Kidney glomerular epithelial cell (primary cell): ENCODE data around the gene APOL5.
"Not testable (repeated sequence)": the region's sequence is repeated elsewhere in the genome, so short reads cannot be mapped to it uniquely, and the experiment has no call there.

Experiments used
- DNase-seq: peaks from one replicate; lab custom pipeline; 2025; lab: John Stamatoyannopoulos, UW

Gene APOL5

DNA sequence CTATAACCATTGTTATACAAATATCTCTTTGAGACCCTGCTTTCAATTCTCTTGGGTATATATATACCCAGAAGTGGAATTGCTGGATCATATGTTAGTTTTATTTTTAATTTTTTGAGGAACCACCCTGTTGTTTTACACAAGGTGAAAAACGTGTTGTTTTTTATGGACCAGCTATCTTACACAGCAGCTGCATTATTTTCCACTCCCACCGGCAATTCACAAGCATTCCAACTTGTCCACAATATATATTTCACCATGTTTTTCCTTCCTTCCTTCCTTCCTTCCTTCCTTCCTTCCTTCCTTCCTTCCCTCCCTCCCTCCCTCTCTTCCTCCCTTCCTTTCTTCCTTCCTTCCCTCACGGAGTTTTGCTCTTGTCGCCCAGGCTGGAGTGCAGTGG is 6.3 kb upstream of the APOL5 start:
- no peak for DNase-seq

DNA sequence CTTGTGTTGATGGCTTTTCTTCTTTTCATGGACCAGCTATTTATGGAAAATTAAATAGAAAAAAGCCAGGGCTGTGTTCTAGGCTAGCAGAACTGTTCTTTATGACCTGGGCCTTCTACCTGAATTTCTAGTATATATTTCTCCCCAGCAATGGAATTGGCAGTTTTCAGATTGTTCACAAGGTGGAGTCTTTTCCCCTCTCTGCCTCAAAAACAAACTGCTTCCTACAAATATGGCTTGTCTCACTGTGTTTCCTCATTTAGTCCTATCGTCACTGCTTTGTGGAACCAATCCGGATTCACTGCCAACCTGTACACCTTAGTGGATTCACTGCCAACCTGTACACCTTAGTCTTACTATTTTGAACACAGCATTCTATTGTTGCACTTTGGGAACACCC is 5.0 kb upstream of the APOL5 start:
- DNase-seq: no peak

DNA sequence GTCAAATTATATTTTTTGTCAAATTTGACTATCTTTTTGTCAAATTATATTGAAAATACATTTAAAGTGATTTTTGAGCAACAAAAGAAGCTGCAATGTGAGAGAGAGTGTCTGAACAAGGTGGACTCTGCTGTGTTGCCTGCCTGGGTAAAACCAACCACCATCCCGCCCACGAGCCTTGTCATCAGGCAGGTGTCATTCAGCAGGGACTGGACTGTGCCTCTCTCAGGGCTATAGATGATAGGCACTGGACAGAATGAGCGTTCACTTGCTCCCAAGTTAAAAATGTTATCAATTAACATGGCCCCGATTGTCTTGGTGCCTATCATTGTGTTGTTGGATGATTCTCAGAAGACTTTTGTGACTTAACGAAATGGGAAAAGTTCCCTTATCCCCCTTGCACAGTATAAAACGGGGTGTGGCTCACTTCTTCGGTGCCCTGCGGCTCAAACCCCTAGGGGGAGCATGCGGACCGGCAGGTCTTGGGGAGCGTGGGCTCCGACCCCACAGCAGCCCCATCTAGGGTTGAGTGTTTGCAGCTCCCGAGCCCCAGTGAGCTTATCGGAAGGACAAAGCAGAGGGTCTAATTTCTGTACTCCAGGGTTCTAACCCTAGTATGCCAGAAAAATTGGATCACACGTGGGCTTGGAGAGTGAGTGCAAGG is 1.7 kb downstream of the APOL5 start:
- DNase-seq: no peak

DNA sequence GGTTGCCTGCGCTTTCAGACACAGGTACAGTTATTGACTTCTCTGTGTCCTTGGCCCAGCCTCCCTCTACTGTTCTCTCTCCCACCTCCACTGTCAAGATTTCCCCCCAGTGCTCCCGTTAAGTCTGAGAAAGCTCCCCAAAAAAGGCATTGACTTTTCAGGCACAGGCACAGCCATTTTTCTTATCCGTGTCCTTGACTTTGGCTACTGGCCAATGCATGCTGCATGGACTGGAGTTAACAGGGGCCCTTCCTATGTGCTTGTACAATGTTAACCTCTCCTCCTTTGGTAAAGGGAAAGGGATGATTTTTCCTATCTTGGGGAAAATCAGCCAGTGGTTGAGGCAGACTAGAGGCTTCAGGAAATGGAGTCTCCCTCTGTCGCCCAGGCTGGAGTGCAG is 4.3 kb downstream of the APOL5 start:
- no peak for DNase-seq

DNA sequence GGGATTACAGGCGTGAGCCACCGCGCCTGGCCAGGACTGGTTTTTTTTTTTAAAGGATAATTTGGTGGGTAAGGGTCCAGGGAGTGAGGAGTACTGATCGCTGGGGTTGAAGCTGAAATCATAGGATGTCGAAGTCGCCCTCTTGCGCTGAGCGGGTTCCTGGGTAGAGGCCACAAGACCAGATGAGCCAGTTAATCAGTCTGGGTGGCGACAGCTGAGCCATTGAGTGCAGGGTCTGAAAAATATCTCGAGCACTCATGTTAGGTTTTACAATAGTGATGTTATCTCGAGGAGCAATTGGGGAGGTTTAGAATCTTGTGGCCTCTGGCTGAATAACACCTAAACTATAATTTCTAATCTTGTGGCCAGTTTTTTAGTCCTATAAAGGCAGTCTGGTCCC is 7.8 kb downstream of the APOL5 start:
- no peak for DNase-seq

DNA sequence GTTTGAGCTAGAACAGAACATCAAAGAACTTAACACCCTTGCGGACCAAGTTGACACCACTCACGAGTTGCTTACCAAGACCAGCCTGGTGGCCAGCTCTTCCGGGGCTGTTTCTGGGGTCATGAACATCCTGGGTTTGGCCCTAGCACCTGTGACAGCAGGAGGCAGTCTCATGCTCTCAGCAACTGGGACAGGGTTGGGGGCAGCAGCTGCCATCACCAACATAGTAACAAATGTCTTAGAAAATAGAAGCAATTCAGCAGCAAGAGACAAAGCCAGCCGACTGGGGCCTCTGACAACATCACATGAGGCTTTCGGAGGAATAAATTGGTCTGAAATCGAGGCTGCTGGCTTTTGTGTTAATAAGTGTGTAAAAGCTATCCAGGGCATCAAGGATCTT is 8.7 kb downstream of the APOL5 start:
- no peak for DNase-seq

DNA sequence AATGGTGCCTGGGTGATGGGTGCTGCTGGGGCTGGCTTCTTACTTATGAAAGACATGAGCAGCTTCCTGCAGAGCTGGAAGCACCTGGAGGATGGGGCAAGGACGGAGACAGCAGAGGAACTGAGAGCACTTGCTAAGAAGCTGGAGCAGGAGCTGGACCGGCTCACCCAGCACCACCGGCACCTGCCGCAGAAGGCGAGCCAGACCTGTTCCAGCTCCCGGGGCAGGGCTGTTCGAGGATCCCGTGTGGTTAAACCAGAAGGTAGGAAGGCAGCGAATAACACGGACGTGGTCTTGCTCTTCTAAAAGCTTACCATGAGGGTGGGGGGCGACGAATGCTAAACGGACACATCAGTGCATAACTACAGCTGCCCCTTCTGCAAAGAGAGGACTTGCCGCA is 9.3 kb downstream of the APOL5 start:
- DNase-seq: no peak

DNA sequence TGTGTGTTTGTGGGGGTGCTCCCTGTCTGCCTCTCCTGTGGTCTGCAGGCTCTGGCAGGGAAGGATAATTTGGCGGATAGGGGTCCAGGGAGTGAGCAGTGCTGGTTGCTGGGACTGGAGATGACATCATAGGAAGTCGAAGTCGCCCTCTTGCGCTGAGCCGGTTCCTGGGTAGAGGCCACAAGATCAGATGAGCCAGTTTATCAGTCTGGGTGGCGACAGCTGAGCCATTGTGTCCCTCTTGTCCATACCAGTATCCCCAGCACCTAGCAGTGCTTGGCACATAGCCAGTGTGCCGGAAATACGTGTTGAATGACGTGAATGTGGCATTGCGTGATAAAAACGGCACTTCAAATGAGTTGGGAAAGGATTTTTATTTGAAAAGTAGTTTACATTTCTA is 9.8 kb downstream of the APOL5 start:
- DNase-seq: no peak

DNA sequence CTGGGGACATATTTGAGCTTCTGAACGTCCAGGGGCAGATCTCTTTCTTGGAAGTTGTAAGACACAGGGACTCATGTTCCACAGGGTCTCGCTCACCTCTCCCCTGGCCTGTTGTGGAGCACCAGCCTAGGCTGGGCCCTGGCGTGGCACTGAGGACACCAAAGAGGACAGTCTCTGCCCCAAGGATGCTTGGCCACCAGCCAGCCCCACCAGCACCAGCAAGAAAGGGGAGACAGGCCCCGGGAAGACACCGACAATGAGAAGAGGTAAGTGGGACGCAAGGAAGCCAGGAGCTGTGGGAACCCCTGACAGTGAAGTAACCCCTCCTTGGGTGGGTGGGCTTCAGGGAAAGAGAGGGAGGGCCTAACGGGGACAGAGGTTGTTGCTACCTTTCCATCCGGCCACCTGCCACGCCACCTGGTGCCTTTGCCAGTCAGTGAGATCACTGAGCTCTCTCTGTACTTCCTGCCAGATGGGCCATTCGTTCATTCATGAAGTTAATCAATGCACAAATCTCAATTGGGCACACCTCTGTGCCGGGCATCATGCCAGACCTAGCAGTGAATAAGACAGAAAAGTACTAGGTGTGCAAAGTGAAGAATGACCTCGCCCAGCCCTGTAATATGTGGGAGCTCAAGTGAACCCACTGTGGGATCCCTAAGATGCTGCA is 11.1 kb downstream of the APOL5 start:
- DNase-seq: no peak

DNA sequence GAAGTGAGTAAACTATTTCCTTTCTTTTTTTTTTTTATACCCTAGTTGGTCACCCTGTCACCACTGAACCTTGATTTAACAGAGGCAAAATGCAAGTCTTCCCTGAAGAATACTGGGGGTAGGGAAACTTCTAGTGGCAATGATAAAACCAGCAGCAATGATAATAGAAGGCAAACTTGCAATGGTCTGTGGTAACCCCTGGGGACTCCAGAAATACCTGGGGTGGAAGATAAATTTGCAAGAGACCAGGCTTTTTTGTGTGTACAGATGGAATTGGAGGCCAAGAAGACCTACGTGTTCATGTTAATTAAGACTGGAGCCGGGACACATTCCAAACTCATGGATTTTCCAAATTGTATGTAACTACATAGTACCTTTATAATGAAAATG is 11.6 kb downstream of the APOL5 start:
- no peak for DNase-seq

DNA sequence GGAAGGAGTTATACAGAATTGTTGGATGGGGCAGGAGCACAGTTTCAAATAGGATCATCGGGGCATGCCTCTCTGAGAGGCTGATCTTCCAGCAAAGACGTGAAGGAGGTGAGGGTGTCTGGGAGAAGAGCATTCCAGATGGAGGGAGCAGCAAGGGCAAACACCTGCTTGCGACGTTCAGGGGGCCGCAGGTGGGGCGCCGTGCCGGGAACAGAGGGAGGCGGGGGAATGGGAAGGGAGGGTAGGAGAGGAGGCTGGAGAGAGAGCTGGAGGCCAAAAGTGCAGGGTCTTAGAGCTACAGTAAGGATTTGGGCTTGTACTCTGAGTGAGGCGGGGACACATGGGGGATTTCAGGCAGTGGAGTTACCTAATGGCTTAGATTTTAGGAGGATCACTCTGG is 13.6 kb downstream of the APOL5 start:
- DNase-seq: no peak

DNA sequence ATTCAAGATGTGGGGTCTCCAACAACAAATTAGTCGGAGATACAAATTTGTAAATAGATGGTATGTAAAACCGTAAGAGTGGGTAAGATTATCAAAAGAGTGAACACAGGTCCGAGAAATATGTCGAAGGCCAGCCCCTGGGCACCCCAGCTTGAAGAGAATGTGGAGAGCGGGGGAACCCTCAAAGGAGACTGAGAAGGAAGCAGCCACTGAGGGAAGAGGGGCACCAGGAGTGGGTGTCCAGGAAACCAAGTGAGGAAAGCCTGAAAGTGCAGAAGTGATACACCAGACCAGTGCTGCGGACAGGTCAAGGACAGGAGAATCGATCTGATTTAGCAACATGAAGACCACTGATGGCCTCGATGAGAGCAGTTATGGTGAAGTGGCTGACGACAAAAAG is 14.4 kb downstream of the APOL5 start:
- no peak for DNase-seq

DNA sequence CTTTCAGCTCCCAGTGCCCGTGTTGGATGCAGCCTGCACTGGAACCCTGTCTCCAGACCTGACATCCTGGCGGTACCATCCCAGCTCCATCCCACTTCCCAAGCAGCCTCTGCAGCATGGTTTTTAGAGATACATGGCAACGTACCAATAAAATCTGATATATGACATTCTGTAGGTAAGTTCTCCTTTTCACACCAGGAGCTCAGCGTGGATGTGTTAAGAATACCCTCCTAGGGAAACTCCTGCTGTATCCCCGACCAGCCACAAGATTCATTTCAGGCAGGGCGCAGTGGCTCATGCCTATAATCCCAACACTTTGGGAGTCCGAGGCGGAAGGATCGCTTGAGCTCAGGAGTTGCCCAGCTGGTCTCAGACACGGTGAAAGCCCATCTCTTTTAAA is 15.4 kb downstream of the APOL5 start:
- DNase-seq: no peak

DNA sequence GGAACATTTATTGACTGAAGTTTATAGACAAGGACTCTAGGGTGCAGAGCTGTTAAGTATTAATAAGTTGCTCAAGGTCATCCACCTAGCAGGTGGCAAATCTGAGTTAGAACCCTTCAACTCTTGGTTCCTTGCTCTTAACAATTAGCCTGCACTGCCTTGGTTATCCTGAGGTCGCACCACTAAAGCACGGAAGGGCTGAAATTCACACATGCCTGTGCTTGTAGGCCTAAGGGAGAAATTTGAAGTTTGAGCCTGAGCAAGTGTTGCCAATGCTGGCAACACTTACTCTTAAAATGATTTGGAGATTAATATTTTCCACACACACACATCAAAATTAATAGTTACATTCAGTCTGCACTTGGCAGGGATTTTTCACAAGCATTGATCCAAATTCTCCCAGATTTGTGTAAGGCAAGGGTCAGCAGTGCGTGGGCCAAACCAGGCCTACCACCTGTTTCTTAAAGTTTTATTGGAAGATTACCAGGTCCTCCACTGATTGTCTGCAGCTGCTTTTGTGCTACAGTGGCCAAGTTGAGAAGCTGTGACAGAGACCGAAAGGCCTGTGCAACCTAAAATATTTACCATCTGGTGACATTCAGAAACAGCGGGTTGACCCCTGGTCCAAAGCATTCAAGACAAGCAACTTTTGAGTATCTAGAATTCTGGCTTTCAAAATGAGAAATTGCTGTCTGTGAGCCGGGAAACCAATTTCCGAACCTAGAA is 16.3 kb downstream of the APOL5 start:
- DNase-seq: no peak

DNA sequence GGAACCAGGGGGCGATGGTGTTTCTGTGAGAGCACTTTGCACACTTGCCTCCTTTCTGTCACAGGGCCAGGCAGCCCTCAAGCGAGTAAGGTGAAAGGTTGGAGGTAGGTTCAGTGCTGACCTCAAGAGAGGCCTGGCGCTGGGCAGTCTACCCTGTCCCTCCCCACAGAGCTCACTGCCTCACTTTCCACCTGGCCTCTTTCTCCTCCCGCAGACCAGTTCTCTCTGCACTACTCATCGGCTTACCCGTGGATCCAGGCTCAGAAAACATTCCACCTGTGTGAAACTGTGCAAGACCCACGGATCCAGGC is 16.8 kb downstream of the APOL5 start:
- DNase-seq: no peak

DNA sequence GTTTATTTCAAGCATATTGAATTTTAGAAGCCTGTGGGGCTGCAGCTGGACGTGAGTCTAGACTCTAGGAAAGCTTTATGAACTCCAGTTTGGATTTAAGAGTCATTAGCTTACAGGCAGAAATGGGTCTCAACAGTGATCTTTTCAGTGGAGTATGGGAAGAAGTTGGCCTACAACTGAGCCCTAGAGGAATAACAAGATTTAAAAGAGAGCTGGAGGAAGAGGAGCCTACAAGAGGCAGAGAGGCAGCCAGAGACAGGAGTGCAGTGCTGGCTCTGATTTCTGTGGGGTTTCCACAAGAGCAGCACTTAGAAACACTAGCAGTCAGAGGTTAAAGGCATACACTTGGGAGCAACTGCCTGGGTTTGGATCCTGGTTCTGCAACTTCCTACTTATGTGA is 17.9 kb downstream of the APOL5 start:
- DNase-seq: no peak

DNA sequence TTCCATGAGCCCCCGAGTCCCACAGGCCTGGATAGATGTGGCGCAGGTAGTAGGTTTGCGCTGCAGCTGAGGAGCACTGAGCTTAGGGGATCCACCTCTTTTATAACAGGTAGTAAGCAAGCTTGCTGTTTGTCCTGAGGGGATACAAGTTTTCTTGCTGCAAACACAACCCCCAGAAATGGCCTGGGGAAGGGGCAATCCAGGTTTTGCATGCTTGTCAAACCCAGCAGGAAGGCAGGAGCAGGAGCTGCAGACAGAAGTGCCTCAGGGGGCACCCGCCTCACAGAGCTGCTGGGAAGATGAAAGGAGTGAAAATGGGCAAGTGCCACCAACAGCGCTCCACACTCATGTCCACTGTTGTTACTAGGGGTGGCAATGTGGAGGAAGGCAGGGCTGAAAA is 18.5 kb downstream of the APOL5 start:
- DNase-seq: no peak

DNA sequence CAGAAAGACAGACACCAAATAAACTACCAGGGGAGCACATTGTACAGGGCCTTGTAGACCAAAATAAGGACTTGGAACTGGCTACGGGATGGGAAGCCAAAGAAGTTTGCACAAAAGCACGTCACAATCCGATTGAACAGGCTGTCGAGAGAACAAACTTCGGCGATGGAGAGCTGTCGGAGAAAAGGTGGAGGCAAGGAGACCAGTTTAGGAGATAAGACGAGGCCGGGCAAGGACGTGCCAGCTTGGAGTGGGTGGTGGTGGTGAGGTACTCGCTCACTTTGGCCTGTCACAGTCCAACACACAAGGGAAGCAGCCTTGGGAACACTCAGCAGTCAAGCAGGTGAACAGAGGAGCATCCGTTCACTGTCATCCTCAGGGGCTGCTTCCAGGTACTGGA is 19.0 kb downstream of the APOL5 start:
- DNase-seq: no peak

DNA sequence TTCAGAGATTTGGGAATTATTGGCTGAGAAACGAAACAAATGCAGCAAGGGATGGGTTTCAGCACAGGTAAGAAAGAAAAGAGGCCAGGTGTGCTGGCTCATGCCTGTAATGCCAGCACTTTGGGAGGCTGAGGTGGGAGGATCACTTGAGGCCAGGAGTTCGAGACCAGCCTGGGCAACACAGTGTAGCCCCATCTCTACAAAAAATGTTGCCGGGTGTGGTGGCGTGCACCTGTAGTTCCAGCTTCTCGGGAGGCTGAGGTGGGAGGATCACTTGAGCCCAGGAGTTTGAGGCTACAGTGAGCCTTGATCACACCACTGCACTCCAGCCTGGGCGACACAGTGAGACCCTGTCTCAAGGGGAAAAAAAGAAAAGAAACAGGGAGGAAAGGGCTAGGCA is 20.2 kb downstream of the APOL5 start:
- not testable (repeated sequence) for DNase-seq

DNA sequence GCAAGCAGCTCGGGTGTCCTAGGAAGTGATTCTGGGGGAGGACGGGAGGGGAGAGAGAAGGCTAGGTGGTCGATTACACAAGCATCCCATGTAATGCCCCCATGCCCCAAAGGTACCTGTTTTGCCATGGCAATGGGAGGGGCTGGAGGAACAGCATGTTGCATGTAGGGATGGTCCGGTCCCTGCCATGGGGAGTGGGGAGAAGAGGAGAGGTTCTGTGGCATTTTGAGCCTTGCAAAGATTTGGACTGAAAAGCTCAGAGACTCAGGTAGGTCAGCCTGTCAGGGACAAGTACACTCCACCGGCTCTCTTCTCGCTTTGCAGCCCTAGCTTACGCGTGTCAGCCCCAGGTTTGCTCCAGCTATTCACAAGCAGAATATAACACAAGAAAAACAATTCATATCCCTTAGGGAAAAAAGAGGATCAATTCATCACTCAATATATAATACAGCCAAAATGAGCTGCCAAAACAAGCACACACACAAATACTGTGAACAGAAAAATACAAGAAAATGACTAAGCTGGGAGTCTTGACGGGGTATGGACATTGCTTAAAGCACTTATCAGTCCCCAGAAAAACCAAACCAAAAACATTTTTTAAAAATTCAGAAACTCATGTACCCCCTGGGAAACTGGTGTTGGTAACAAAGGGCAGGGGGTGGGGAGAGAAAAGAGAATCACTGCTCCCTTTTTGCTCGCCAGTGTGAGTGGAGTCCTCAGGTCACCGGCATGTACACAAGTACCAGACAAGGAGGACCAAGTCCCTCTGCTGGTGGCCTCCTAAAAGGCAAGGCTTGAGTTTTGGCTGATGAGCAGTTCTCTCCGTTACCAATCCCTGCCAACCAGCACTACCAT is 21.6 kb downstream of the APOL5 start:
- DNase-seq: no peak

DNA sequence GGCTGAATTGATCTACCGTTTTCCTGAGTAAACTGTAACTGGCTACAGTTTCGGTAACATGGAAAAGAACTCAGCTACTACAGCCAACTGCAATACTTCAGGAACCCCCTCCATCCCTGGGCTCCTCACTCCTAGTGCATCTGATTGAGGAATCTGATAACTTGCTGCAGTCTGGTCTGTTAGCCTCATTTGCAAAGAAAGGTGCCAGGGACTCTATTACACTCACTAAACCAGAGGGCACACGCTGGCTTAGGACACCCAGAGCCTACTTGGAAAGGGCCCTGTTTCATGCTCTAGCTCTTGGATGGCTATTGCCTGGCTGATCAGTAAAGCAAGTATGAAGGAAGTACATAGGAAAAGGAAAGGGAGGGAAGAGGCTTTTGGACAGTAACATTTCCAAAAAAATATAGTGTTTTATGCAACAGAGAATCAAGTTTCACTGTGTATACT is 22.3 kb downstream of the APOL5 start:
- no peak for DNase-seq

DNA sequence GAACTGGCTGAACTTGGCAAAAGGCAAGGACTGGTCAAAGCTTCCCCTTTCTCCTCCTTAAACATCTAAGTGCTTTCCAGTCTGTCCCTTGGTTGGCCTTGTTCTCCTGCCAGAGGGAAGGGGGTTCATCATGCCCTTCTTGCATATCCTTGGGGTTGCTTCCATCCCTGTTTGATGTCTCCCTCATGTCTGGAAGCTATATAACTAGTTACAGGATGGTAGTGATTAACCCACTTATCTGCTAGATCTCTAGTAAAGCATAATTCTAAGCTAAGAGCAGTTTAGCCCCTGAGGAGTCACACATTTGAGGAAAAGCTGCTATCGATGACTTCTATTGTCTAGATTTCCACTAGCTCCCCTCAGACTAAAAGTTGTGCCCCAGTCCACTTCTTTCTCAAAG is 22.9 kb downstream of the APOL5 start:
- no peak for DNase-seq
